B cell (primary cell): ENCODE results near the gene CNN1. TPM values are rescaled to one million over a fixed set of nuclear protein-coding genes. Genes with fewer than 3 reads are reported as not detected.
"Not testable (repeated sequence)": the region's sequence is repeated elsewhere in the genome, so short reads cannot be mapped to it uniquely, and the experiment has no call there.

Experiments
- ATAC-seq: fragments of 200-7000 bp; cut with Tn5 transposase; one replicate; pipeline ENCODE4 v1.10.0; 2021; ENCODE audit warnings: low read depth, mild to moderate bottlenecking, moderate number of reproducible peaks, moderate library complexity
- CTCF ChIA-PET: fragments of 350-600 bp; sonication (Branson Sonifier 250); formaldehyde crosslinking; loops from one replicate; lab custom pipeline; 2021; ENCODE audit warnings: antibody characterized with exemption, inconsistent platforms; lab: Charles Lee
- POLR2A ChIA-PET: fragments of 350-600 bp; sonication (Branson Sonifier 250); formaldehyde crosslinking; loops from one replicate; lab custom pipeline; 2021; ENCODE audit warnings: antibody characterized with exemption; lab: Charles Lee
- DNase-seq: peaks from one replicate; pipeline ENCODE4 v3.0.0; 2013
- H2AFZ ChIP-seq: 2 replicates; pipeline ENCODE4 v1.6.1; 2012; ENCODE audit warnings: mild to moderate bottlenecking, low read depth, low read length; ENCODE audit not compliant: insufficient read depth, poor library complexity, severe bottlenecking
- H3K27ac ChIP-seq, 2 donors: 1 replicate in 1 of 2; 2 replicates in 1 of 2; pipeline ENCODE4 v1.5.1; 2012 to 2013; ENCODE audit warnings: low read length in 2 of 2, mild to moderate bottlenecking in 2 of 2, moderate library complexity in 1 of 2
- H3K27me3 ChIP-seq, 4 experiments: fragments of 200-600 bp in 1 of 4; sonication (generic) in 1 of 4; replicated peaks in 1 of 4; 1 replicate in 2 of 4; 2 replicates in 2 of 4; pipeline versions ENCODE4 v1.6.1 to v1.7.0; 2013 to 2016; ENCODE audit warnings: low read length in 3 of 4, mild to moderate bottlenecking in 2 of 4, mixed read lengths in 1 of 4, moderate library complexity in 1 of 4; ENCODE audit not compliant: insufficient read depth in 4 of 4, control insufficient read depth in 3 of 4; ENCODE audit errors: control extremely low read depth in 1 of 4
- H3K36me3 ChIP-seq, 2 experiments: replicated peaks in 1 of 2; 1 replicate in 1 of 2; 2 replicates in 1 of 2; pipeline versions ENCODE4 v1.6.1 to v1.7.1; 2013; ENCODE audit warnings: low read length in 1 of 2; ENCODE audit not compliant: insufficient read depth in 2 of 2, control insufficient read depth in 1 of 2; ENCODE audit errors: control extremely low read depth in 1 of 2, extremely low read depth in 1 of 2
- H3K4me1 ChIP-seq, 2 donors: fragments of 200-600 bp in 1 of 2; sonication (generic) in 1 of 2; 1 replicate in 1 of 2; 2 replicates in 1 of 2; pipeline versions ENCODE4 v1.5.1 to v1.6.1; 2013 to 2017; ENCODE audit warnings: low read length in 2 of 2; ENCODE audit not compliant: control insufficient read depth in 2 of 2, insufficient read depth in 2 of 2
- H3K4me2 ChIP-seq: replicated peaks from 2 replicates; pipeline ENCODE3; 2012; ENCODE audit warnings: mild to moderate bottlenecking, low read depth, low read length; ENCODE audit not compliant: poor library complexity, severe bottlenecking
- H3K4me3 ChIP-seq, 5 experiments: fragments of 200-600 bp in 1 of 5; sonication (generic) in 1 of 5; 1 replicate in 3 of 5; 2 replicates in 2 of 5; pipeline versions ENCODE4 v1.5.1 to v1.7.0; 2011 to 2016; ENCODE audit warnings: low read length in 4 of 5, mild to moderate bottlenecking in 4 of 5, low read depth in 2 of 5, control low read depth in 1 of 5, moderate library complexity in 1 of 5; ENCODE audit not compliant: insufficient read depth in 1 of 5; ENCODE audit errors: control extremely low read depth in 1 of 5, extremely low read depth in 1 of 5
- H3K79me2 ChIP-seq: fragments of 200-600 bp; sonication (generic); one replicate; pipeline ENCODE4 v1.6.0; 2016; ENCODE audit warnings: low read length; ENCODE audit not compliant: control insufficient read depth, insufficient read depth
- H3K9ac ChIP-seq: fragments of 200-600 bp; sonication (generic); 2 replicates; pipeline ENCODE4 v1.6.1; 2017; ENCODE audit warnings: mild to moderate bottlenecking, low read length, moderate library complexity
- H3K9me3 ChIP-seq, 3 donors: one replicate each; pipeline versions ENCODE4 v1.6.1 to v1.7.1; 2013; ENCODE audit warnings: low read length in 2 of 3; ENCODE audit not compliant: control insufficient read depth in 2 of 3, insufficient read depth in 1 of 3; ENCODE audit errors: control extremely low read depth in 1 of 3
- H4K20me1 ChIP-seq: 2 replicates; pipeline ENCODE4 v1.6.0; 2012; ENCODE audit warnings: mild to moderate bottlenecking, low read length; ENCODE audit not compliant: insufficient read depth, control insufficient read depth, poor library complexity, severe bottlenecking
- H3K27ac Mint-ChIP-seq: one replicate; pipeline ENCODE4 v1.8.0; 2021; ENCODE audit warnings: mixed read lengths
- H3K27me3 Mint-ChIP-seq: one replicate; pipeline ENCODE4 v1.8.0; 2021; ENCODE audit warnings: mixed read lengths
- H3K4me1 Mint-ChIP-seq: one replicate; pipeline ENCODE4 v1.8.0; 2021; ENCODE audit warnings: mixed read lengths
- H3K4me3 Mint-ChIP-seq: one replicate; pipeline ENCODE4 v1.8.0; 2021; ENCODE audit warnings: mixed read lengths
- H3K9me3 Mint-ChIP-seq: one replicate; pipeline ENCODE4 v1.8.0; 2022; ENCODE audit warnings: mixed read lengths; ENCODE audit not compliant: insufficient read depth
- EZH2 ChIP-seq: IDR thresholded peaks from 2 replicates; pipeline ENCODE4 v1.6.1; 2012; ENCODE audit warnings: borderline replicate concordance, low read depth, mild to moderate bottlenecking, moderate library complexity, low read length; ENCODE audit not compliant: insufficient read depth, poor library complexity, severe bottlenecking
- WGBS: methylation state at CpG from one replicate; pipeline ENCODE4 v1.1.5; 2013; ENCODE audit warnings: missing lambda C conversion rate; ENCODE audit not compliant: insufficient coverage; 5-methylcytosine and 5-hydroxymethylcytosine counted together
- intact Hi-C: fragments of 100-400 bp; cut with micrococcal nuclease; formaldehyde crosslinking; loops from one replicate; pipeline ENCODE4 v1.10.0; 2022
- polyA plus RNA-seq: library from polyadenylated mRNA; depleted of rRNA; stranded (reverse); fragments of >200 nt; gene quantifications from 2 replicates; pipeline ENCODE4 v1.2.3, GENCODE V29; 2012
- total RNA-seq, 2 donors: library from RNA; stranded (reverse); fragments of 120-200 nt in 1 of 2; gene quantifications; 1 replicate in 1 of 2; 2 replicates in 1 of 2; pipeline versions ENCODE4 v1.2.3 to v1.2.4, GENCODE V29; 2013 to 2022
- TF ChIP-seq, protein P1 (sequence below): fragments of 200-600 bp; IDR thresholded peaks from one replicate; pipeline ENCODE4 v1.8.0; 2022; ENCODE audit warnings: antibody characterized with exemption, mild to moderate bottlenecking

Gene CNN1
- total and polyA plus RNA-seq, 2 donors (not counting 1 experiment from before 2014, with no cell fraction given): not detected

DNA sequence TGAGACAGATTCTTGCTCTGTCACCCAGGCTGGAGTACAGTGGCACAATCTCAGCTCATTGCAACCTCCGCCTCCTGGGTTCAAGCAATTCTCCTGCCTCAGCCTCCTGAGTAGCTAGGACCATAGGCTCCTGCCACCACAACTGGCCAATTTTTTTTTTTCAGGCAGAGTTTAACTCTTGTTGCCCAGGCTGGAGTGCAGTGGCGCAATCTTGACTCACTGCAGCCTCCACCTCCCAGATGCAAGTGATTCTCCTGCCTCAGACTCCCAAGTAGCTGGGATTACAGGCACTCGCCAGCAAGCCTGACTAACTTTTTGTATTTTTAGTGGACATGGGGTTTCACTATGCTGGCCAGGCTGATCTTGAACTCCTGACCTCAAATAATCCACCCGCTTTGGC, 35.1 kb downstream of the CNN1 start:
- H3K9ac ChIP-seq, H2AFZ ChIP-seq, H4K20me1 ChIP-seq, H3K4me3 ChIP-seq, H3K4me3 Mint-ChIP-seq, H3K79me2 ChIP-seq, intact Hi-C loops, H3K9me3 ChIP-seq, H3K27me3 ChIP-seq, H3K9me3 Mint-ChIP-seq, H3K27me3 Mint-ChIP-seq, ATAC-seq, H3K4me2 ChIP-seq, DNase-seq: not testable (repeated sequence)
- Histone ChIP-seq H3K4me1 (peaks cover 44 to 74% of the 10 kb centered on the region in 2 donors), H3K36me3 (peaks cover 0 to 22% of the 10 kb centered on the region in 2 experiments), H3K27ac (peak overlapping the region in 1 of 2 donors; percentile 33)
- Mint-ChIP-seq H3K27ac (peak overlapping the region; percentile 70), H3K4me1 (peaks cover 61% of the 10 kb centered on the region)
- WGBS: 79% methylated on average over 3 of the region's 4 CpGs
- CTCF ChIA-PET: interaction anchor here (1.9 to 2.7 kb wide), 3 partner anchors 13 to 38 kb away, joined by 7 to 13 read pairs (median 10); no protein-coding TSS in a partner anchor
- POLR2A ChIA-PET: interaction anchor here (0.7 kb wide), 1 partner anchor 11 kb away, joined by 5 read pairs; no protein-coding TSS in a partner anchor

DNA sequence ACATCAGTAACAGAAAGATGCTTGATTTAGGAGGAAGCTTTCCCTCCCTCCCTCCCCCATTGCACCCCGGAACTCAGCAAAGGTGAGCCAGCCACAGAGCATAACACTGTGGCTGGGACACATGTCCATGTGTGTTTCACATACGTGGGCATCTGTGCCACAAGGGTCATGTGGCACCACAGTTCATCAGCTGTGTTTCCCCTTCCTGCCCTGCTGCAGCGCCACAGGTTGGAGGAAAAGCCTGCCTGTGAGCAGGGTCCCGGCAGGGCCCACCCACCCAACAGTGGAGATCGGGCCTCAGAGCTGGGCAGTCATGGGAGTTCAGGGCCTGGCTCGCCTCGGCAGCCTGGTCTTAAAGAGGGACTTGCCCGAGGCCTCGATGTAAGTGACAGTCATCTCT, 36.0 kb downstream of the CNN1 start:
- H3K27me3 Mint-ChIP-seq: no peaks in the 10 kb centered on the region
- Histone ChIP-seq H2AFZ (no peak overlapping the region), H3K4me1 (peaks cover 44 to 73% of the 10 kb centered on the region in 2 donors), H4K20me1 (no peaks in the 10 kb centered on the region), H3K27ac (peak overlapping the region; percentile 45 to 80), H3K9me3 (no peaks in the 10 kb centered on the region), H3K27me3 (no peaks in the 10 kb centered on the region), H3K36me3 (peaks cover 0 to 22% of the 10 kb centered on the region in 2 experiments), H3K9ac (no peak overlapping the region), H3K79me2 (peaks cover 5% of the 10 kb centered on the region), H3K4me2 (peak overlapping the region; percentile 38), H3K4me3 (no peak overlapping the region)
- H3K4me3 Mint-ChIP-seq: peak overlapping the region; percentile 77
- intact Hi-C loops: no loop called here
- no peaks in the 10 kb centered on the region for H3K9me3 Mint-ChIP-seq
- TF ChIP-seq, protein P1, sequence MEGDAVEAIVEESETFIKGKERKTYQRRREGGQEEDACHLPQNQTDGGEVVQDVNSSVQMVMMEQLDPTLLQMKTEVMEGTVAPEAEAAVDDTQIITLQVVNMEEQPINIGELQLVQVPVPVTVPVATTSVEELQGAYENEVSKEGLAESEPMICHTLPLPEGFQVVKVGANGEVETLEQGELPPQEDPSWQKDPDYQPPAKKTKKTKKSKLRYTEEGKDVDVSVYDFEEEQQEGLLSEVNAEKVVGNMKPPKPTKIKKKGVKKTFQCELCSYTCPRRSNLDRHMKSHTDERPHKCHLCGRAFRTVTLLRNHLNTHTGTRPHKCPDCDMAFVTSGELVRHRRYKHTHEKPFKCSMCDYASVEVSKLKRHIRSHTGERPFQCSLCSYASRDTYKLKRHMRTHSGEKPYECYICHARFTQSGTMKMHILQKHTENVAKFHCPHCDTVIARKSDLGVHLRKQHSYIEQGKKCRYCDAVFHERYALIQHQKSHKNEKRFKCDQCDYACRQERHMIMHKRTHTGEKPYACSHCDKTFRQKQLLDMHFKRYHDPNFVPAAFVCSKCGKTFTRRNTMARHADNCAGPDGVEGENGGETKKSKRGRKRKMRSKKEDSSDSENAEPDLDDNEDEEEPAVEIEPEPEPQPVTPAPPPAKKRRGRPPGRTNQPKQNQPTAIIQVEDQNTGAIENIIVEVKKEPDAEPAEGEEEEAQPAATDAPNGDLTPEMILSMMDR: no peak
- no peak for TF ChIP-seq EZH2
- ChIA-PET CTCF (interaction anchor here (1.1 to 2.7 kb wide), 5 partner anchors 11 to 14 kb away, joined by 3 to 13 read pairs (median 6); no protein-coding TSS in a partner anchor), POLR2A (interaction anchor here (2.1 kb wide), 1 partner anchor 10 kb away, joined by 13 read pairs; no protein-coding TSS in a partner anchor)
- DNase-seq (peak; percentile 78), ATAC-seq (peak; percentile 44)
- 38% methylated on average over 9 of the region's 9 CpGs for WGBS
- peak overlapping the region; percentile 93 for H3K27ac Mint-ChIP-seq
- peaks cover 59% of the 10 kb centered on the region for H3K4me1 Mint-ChIP-seq
